Spleen (tissue), 7 donors: Measurements from ENCODE around the gene LY86.

Experiments used
- POLR2A ChIP-seq, 3 donors: fragments of 450-650 bp; IDR thresholded peaks; one replicate each; pipeline ENCODE4 v1.5.1; 2017; ENCODE audit warnings: antibody characterized with exemption in 3 of 3, mild to moderate bottlenecking in 1 of 3
- TF ChIP-seq, protein P1 (sequence below), 11 experiments: fragments of 200-600 bp in 7 of 11; fragments of 450-650 bp in 4 of 11; sonication (generic) in 4 of 11; IDR thresholded peaks in 8 of 11; conservative IDR thresholded peaks in 3 of 11; 1 replicate in 7 of 11; 2 replicates in 4 of 11; pipeline versions ENCODE4 v1.4.0 to v1.8.0; 2016 to 2021; ENCODE audit warnings: antibody characterized with exemption in 11 of 11, inconsistent platforms in 4 of 11, mild to moderate bottlenecking in 1 of 11
- donor health status: DM: no; HTN: no; CAD: no; lungs with moderate emphysema.
- donor health status: DM: no; HTN: no; CAD: no.
- donor health status: DM: no; HTN: no; CAD: no.

- TF ChIP-seq, protein P1, sequence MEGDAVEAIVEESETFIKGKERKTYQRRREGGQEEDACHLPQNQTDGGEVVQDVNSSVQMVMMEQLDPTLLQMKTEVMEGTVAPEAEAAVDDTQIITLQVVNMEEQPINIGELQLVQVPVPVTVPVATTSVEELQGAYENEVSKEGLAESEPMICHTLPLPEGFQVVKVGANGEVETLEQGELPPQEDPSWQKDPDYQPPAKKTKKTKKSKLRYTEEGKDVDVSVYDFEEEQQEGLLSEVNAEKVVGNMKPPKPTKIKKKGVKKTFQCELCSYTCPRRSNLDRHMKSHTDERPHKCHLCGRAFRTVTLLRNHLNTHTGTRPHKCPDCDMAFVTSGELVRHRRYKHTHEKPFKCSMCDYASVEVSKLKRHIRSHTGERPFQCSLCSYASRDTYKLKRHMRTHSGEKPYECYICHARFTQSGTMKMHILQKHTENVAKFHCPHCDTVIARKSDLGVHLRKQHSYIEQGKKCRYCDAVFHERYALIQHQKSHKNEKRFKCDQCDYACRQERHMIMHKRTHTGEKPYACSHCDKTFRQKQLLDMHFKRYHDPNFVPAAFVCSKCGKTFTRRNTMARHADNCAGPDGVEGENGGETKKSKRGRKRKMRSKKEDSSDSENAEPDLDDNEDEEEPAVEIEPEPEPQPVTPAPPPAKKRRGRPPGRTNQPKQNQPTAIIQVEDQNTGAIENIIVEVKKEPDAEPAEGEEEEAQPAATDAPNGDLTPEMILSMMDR (IDR thresholded peaks at IDR 0.05 in 8 of 11, conservative IDR thresholded peaks at IDR 0.05 in 3 of 11), result peak in 1 of 11 experiments; percentile 7
- TF ChIP-seq POLR2A (IDR thresholded peaks at IDR 0.05), result no peak
Measured at GRCh38 chr6:6560909-6561308, 27.6 kb upstream of the LY86 start.
